Testis (tissue), 2 donors: Measurements from ENCODE around the gene PPM1H.

ENCODE experiments used
- POLR2A ChIP-seq: fragments of 450-650 bp; IDR thresholded peaks from one replicate; pipeline ENCODE4 v1.6.1; 2017; ENCODE audit warnings: antibody characterized with exemption, mild to moderate bottlenecking, moderate library complexity
- TF ChIP-seq, protein P1 (sequence below), 3 experiments: fragments of 450-650 bp in 2 of 3; fragments of 200-600 bp in 1 of 3; sonication (generic) in 1 of 3; IDR thresholded peaks; one replicate each; pipeline ENCODE4 v1.5.1; 2016 to 2019; ENCODE audit warnings: antibody characterized with exemption in 3 of 3, mild to moderate bottlenecking in 2 of 3, moderate library complexity in 1 of 3

DNA sequence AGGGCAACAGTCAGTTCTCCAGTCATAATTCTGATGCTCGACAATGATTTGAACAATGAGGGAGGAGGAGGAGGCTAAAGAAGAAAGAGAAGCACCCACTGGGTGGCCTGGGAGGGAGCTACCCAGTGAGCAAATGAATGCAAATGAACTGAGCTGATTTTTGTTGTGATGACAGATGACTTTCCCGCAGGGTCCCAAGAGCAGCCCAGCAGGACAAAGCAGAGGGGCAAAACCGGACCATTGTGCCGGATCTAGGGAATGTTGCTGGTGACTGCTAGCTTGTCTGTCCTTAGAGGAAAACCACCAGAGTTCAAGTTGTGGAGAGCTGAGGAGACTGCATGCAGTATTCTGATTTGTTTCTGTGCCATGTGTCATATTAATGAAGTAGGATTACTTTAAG is 305.5 kb downstream of the PPM1H start:
- TF ChIP-seq, protein P1, sequence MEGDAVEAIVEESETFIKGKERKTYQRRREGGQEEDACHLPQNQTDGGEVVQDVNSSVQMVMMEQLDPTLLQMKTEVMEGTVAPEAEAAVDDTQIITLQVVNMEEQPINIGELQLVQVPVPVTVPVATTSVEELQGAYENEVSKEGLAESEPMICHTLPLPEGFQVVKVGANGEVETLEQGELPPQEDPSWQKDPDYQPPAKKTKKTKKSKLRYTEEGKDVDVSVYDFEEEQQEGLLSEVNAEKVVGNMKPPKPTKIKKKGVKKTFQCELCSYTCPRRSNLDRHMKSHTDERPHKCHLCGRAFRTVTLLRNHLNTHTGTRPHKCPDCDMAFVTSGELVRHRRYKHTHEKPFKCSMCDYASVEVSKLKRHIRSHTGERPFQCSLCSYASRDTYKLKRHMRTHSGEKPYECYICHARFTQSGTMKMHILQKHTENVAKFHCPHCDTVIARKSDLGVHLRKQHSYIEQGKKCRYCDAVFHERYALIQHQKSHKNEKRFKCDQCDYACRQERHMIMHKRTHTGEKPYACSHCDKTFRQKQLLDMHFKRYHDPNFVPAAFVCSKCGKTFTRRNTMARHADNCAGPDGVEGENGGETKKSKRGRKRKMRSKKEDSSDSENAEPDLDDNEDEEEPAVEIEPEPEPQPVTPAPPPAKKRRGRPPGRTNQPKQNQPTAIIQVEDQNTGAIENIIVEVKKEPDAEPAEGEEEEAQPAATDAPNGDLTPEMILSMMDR (IDR thresholded peaks at IDR 0.05): no peak
- no peak for TF ChIP-seq POLR2A
